Activated gamma-delta T cell treated with Interleukin-2 at 50 U/mL for 16 hours (primary cell): Measurements from ENCODE around the gene B4GALT2.

Experiments used
- DNase-seq: peaks from one replicate; pipeline ENCODE4 v3.0.0-alpha.2; 2020

Gene B4GALT2

DNA sequence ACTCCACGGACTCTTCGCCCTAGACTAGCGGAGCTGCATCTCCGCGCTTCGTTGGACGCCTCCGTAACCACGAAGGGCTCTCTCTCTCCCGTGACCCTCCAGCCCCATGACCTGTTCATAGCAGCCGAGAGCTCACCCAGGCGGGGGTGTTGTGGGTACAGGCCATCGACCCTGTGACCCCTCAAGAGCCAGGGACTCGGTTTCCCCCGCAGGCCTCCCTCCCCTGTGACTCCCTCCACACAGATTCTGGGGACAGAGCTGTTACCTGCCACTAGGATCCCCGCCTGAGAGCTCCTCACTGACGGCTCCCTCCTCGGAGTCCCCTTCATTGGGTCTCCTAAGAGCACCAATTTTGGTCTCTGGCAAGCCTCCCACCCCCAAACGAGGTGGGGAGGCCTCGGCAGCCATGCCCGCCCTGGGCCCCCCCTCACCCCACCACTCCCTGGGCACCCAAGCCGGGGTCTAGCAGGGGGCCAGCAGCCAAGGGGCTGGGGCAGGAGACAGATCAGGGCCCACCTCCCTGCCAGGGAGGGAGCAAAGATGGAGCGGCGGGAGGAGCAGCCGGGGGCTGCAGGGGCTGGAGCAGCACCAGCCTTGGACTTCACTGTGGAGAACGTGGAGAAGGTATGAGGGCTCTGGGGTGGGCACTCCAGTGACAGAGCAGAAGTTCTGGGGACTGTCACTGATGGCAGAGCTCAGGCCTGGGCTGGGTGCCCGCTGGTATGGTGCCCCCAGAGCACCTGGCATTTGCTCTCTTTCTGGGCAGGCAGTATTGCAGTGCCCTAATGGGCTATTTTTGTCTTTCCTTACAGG lies 31.7 kb upstream of the B4GALT2 start:
- no peak for DNase-seq

DNA sequence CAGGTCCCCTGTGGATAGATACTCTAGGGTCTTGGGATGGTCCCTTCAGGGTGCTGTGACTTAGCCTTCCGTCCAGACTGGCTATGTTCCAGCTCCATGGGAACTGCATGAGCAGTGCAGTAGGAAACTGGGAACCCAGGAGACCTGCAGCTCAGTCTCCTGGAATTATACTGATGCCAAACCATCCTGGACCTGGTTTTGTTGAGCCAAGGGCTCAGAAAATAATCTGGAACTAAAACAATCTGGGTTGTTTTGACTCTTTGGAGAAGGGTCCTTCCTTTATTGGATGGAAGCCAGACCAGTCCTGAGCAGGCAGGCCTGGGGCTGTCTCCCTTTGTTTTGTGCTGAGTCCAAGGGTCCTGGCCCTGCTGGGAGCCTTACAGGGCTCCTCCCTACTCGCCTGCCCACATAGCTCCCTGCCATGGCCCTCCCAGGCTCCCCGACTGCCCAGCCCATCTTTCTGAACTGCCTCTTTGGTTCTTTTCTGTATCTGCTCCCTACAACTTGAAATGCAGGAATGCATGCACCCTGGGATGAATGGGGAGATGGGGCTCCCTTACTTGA lies 31.1 kb upstream of the B4GALT2 start:
- no peak for DNase-seq

DNA sequence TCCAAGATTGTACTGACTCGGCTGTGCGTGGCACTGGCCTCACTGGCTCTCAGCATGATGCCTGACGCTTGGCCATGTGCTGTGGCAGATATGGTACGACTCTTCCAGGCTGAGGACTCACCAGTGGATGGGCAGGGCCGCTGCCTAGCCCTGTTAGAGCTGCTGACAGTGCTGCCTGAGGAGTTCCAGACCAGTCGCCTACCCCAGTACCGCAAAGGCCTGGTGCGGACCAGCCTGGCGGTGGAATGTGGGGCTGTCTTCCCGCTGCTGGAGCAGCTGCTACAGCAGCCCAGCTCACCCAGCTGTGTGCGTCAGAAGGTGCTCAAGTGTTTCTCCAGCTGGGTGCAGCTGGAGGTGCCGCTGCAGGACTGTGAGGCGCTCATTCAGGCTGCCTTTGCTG lies 29.3 kb upstream of the B4GALT2 start:
- no peak for DNase-seq

DNA sequence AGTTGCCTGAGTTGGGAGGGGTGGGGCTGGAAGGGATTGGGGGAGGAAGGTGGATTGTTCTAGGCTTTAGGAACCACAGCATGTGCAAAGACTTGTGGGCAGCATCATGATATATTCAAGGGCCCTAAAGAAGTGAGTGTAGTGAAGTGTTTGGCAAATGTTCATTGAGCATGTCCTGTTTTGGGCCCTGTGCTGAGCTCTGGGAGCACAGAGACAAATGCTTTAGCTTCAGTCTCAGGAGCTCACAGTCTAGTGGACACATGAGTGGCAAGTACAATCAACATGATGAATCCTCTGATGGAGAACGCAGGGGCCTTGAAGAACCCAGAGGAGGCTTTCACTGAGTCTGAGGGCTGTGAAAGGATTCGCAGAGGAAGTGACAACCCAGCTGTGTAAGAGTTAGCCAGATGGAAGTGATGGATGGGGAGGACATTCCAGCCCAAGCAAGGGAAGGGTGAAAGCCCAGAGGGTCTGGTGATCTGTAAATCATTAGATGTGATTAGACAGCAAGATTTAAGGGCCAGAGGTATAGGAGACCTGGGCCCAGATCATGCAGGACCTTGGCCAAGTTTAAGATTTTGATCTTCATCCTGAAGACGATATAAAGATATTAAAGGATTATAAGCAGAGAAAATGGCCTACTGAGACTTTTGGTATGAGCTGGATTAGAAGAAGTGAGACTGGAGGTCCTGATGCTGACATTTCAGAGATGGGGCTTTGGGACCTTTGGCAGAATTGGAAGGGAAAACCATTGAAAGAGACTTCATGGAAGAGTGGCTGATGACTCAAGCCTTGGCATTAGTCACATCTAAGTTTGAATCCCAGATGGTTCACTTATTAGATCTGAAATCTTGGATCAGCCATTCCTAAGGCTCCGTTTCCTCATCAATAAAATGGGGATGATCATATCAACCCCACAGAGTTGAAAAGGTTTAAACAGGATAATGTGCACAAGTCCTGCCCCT lies 27.7 kb upstream of the B4GALT2 start:
- no peak for DNase-seq

DNA sequence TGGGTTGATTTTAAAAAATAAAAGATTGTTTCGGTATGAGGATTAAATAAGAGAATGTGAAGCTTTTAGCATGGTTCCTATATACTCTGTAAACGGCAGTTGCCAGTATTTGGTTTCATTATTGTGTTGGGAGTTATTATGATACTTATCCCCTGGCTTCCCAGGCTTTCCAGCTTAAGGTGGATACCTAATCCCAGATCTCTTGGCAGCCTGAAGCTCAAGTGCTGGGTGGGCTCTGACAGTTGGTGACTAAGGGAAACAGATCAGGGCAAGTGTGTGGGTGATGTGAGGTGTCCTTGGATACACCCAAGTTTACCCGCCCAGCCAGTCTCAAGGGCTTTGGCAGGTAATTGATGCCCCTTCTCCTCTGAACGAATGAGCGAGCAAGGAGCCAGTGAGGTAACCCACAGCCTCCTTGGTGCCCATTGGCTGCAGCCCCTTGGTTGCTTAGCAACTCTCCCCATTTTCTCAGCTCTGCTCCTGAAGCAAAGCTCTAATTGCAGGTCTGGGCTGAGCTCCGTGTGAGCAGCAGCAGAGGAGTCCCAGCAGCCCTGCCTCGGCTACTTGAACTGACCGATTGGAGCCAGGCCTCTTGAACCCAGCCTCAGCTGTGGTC lies 26.2 kb upstream of the B4GALT2 start:
- DNase-seq = no peak

DNA sequence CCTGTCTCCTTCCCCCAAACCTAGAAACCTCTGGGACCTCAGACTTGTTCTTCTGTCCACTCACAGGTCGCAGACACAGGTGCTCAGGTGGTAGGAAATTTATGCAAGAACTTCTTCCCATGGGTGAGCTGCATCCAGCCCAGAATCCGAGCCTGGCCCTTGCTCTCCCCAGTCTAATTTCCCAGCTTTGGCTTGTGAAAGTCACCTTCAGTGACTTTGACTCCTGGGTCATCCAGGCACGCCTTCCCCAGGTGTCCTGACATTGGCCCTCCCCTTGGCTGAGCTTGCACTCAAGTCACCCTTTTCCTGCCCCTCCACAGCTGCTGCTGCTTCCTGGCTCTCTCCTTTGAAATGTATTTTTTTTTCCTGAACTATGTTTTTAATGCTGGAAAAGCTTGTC lies 25.6 kb upstream of the B4GALT2 start:
- no peak for DNase-seq

DNA sequence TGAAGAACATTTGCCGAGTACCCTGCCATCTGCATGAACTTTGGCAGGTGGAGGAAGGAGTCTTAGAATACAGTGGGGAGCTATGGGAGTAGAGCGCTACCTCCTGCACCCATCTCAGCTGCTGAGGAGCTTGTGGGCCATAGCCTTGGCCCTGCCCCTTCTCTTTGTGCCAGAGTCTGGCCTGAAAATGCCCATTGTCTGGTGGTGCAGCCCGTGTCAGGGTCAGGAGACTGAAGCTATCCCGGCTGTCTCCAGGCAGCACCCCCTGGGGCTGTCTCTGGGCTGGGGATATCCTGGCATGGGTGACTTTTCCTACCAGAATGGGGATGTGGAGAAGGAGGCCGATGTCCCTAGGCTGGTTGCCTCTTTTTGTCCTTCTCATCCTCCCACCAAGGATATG lies 25.0 kb upstream of the B4GALT2 start:
- no peak for DNase-seq

DNA sequence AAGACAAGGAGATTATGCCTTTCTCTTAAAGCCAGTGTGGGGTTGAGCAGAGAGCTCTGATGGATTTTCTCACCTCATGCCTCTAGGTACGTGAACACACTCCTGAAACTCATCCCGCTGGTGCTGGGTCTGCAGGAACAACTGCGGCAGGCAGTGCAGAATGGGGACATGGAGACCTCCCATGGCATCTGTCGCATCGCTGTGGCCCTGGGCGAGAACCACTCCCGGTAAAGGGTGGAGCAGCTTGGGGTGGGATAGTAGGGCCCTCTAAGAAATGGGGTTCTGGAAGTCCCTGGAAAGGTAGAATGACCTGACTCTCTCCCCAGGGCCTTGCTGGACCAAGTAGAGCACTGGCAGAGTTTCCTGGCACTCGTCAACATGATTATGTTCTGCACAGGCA lies 22.8 kb upstream of the B4GALT2 start:
- DNase-seq = no peak

DNA sequence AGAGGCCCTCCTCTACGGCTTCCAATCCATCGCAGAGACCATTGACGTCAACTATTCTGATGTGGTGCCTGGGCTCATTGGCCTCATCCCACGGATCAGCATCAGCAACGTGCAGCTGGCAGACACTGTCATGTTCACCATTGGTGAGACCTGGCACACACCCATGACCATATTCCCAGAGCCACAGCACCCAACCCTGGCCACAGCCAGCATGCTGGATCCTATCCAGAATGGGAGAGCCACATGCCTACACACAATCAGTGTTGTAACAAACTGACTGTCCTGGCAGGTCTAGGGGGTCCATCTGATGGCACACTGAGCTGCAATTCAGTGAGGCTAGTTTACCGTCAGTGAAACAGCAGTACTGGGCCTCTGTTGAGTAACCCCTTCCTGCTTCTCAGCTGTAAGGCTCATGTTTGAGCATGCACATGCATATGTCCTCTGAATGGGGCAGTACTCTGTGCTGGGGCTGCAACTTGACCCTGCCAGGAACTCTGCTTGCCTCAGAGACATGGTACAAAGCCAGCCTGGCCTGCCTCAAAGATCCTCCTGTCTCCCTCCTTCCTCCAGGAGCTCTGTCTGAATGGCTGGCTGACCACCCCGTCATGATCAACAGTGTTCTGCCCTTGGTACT lies 21.5 kb upstream of the B4GALT2 start:
- no peak for DNase-seq

DNA sequence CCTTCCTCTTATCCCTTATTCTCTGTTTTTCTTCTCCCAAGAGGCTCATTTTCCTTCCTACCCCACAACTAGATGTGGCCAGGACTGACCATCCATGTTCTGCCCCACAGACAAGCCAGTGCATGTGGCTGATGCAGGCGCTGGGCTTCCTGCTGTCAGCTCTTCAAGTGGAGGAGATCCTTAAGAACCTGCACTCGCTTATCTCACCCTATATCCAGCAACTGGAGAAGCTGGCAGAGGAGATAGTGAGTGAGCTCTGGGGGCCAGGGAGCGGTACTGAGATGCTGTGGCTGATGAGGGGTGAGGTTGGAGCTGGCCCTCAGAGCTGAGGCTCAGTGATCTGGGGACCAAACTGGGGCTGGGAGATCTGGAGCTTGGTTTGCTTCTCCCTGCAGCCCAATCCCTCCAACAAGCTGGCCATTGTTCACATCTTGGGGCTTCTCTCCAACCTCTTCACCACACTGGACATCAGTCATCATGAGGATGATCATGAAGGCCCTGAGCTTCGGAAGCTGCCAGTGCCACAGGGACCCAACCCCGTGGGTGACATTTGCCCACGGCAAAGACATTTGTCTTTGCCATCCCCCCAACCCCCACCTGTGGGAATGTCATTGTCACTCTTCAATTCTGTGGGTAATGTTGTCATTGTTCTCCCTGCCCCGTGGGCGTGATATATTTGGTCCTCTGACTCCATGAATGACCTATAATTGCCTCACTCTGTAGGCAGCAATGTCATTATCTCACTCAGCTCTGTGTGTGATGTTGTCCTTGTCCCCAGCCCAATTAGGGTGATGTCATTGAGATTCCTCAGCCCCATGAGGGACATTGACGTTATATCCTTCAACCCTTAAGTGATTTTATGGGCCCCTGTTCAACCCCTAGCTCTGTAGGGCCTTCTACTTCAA lies 20.4 kb upstream of the B4GALT2 start:
- no peak for DNase-seq

DNA sequence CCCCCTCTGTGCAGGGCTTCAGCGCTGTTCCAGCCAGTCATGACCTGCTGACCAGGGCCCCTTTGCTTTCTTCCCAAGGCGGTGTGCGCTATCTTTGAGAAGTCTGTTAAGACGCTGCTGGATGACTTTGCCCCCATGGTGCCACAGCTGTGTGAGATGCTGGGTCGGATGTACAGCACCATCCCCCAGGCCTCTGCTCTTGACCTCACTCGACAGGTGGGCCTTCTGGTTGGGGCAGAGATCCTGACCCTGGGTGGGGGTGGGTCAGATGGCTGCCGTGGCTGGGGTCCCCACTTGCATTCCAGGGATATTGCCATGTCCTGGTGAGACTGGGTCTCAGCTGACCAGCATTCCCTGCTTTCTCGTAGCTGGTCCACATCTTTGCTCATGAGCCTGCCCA lies 18.2 kb upstream of the B4GALT2 start:
- DNase-seq = no peak

DNA sequence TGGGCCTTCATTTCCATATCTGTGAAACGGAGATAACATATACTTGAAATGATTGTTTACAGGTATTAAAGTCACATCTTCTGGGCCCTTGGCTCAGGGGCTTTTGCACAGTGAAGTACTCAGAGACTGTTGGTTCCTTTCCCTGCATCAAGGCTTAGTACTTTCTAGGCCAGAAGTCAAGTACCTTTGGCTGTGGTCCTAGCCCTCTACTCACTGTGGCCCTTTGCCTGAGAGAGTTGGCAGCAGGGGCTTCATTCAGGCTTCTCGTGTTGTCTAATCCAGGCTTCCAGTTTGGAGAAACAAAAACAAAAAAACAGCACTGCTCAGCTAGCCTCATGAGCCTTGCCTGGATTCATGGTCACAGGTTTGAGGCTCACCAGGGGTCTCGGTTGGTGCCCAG lies 17.3 kb upstream of the B4GALT2 start:
- DNase-seq = no peak

DNA sequence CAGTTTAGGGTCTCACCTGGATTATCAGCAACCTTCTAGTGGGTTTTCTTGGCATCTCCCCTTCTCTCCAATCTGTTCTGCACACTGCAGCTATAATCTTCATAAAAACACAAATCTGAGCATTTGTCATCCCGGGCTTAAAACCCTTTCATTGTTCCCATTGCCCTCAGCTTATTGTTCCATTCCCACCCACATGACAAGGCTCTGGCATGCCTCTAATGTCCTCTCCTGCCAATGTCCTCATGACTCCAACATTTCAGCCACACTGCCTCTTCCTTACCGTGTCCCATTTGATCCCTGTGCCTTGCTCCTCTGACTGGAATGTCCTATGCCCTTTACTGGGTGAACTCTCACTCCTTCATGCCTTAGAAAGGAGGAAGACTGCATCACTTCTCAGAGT lies 16.7 kb upstream of the B4GALT2 start:
- no peak for DNase-seq

DNA sequence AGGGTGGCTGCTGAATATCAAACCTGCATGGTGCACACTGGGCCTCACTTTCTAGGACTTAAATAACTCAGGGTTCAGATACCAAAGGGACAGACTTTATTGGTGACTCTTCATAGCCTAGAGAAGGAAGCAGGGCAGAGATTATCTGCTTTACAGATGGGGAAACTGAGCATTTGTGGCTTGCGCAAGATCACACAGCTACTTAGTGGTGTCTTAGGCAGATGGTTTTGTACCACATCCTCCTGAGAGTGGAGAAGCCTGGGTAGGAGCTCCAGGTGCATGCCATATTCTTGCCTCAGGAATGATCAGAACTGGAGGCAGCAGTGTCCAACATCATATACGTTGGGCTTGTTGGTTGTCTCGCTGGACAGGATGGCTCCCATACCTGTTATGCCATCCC lies 16.0 kb upstream of the B4GALT2 start:
- DNase-seq = no peak

DNA sequence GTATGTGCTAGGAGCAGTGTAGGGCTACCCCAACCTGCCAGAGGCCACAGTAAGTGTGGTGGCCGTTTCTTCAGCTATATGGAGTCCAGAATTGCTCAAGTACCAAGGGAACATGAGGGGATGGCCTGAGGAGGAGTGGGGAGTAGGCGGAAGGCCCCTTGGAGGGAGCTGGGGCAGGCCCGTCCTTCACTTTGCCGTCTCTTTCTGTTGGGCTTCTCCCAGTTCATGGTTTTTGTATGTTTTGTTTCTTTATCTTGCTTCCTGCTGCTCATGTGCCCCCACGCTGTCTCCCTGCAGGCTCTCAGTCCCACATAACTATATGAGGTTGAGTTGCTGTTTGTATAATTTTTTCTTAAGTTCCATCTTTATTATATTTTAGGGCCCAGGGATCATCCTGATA lies 15.1 kb upstream of the B4GALT2 start:
- no peak for DNase-seq

DNA sequence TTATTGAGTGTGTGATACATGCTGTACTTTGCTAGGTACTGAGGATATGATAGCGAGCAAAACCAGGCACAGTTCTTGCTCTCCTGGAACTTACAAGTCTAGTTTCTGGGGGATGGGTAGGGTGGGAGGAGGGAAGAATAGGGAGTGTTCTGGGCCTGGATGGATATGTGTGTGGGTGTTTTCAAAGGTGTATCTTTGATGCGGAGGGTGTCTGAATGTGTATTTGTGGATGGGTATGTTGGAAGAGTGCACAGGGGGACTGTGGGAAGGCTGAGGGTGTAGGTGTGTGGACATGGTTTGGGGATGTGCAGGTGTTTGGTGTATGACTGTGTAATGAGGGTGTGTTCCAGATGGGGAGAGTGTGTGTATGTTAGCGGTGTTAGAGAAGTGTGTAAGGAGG lies 13.7 kb upstream of the B4GALT2 start:
- DNase-seq = no peak

DNA sequence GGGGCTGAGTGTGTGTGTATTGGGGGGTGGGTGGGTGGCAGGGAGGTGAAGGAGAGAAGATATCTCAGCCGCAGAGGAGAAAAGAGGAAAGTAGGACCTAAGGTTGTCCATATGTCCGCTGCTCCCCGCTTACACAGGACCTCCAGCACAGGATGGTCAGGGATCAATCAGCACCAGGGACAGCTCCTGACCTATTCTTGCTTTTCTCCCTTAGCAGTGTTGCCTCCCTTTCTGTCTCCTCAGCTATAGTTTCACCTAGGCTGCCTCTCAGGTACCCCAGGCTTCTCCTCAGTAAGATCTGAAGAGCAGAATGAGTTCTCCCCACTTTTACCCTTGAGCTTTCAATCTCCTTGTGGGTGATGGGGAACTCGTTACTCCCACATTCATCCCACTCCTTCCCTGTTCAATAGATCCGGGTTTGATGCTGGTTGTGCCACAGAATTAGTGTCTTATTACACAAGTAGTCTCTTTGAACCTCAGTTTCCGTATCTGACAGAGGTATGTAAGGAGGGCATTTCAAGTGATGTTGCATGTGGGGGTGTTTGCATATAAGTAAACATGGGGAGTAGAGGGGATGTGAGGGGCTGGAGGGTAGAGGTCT lies 10.6 kb upstream of the B4GALT2 start:
- no peak for DNase-seq

DNA sequence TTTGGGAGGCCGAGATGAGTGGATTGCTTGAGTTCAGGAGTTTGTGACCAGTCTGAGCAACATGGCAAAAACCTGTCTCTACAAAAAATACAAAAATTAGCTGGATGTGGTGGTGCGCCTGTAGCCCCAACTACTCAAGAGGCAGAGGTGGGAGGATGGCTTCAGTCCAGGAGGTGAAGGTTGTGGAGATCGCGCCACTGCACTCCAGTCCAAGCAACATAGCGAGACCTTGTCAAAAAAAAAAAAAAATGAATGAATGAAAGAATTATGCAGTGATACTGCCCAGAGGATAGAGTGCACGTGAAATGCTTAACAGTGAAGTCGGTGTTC lies 9.6 kb upstream of the B4GALT2 start:
- no peak for DNase-seq

DNA sequence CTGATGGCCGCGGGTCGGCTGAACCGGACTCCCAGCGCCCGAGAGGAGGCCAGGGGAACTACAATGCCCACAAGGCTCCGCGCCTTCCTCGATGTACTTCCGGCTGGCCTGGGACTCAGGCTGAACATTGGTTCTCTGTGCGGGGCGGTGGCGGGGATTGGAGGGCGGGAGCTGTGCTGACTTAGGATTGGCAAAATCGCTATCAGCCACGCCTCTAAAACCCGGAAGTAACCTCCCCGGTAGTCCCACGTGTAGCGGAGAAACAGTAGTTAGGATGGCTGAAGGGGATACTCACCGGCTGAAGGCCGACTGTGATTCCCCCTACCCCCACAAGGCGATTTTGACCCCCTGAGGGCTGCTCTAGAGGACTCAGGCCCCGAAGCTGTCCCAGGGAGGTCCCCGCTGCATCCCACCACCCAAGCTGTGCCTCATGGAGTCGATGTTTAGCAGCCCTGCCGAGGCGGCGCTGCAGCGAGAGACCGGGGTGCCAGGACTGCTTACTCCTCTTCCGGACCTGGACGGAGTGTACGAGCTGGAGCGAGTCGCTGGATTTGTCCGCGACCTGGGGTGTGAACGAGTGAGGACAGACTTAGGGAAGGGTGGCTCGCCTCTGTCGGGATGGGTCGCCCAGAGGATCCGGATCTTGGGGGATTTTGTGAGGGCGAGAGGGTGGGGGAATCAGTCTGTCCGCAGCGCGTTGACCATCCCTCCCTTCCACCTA lies 9.1 kb upstream of the B4GALT2 start, which contains the start of gene DPH2:
Gene DPH2, plus strand, starts transcription at position 265 of the 721 bp plus-strand sequence. Its CDS starts 166 bp downstream, at position 431.
- peak; percentile 96 for DNase-seq

DNA sequence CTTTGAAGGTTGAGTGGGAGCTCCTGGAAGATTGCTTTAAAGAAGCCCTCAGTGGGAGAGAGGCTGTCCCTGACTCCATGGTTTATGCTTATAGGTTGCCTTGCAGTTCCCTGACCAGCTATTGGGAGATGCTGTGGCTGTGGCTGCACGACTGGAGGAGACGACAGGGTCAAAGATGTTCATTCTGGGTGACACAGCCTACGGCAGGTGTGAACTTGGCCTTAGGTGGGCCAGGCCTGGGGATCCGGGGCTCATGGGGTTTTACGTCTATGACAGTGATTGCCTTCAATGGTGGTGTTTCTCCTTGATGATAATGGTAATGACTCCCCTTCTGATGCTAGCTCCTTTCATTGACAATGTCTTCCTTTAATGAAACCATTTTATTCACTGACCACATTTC lies 8.5 kb upstream of the B4GALT2 start:
- no peak for DNase-seq

DNA sequence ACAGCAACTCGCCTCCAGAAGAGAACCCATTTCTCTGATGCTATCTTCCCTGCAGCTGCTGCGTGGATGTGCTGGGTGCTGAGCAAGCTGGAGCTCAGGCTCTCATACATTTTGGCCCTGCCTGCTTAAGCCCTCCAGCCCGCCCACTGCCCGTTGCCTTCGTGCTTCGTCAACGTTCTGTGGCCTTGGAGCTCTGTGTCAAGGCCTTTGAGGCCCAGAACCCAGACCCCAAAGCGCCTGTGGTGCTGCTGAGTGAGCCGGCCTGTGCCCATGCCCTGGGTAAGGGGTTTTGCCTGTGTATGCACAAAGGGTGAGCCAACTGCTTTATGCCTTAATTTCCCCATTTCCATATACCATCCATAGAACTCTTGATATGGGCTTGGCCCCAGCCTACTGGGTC lies 8.1 kb upstream of the B4GALT2 start:
- no peak for DNase-seq
